Activated T-helper 1 cell treated with anti-CD3 and anti-CD28 coated beads, Interleukin-2, amount 50 U/mL, for 16 hours (primary cell): ENCODE data around the gene ARMC2.
A peak's percentile ranks its signal among the peaks of the same experiment; 100 is the strongest.
"Not testable (repeated sequence)": the region's sequence is repeated elsewhere in the genome, so short reads cannot be mapped to it uniquely, and the experiment has no call there.

ENCODE experiments used
- DNase-seq, 2 donors: peaks; one replicate each; pipeline ENCODE4 v3.0.0-alpha.2; 2020; ENCODE audit warnings: low read depth in 1 of 2, low spot score in 1 of 2

Gene ARMC2

DNA sequence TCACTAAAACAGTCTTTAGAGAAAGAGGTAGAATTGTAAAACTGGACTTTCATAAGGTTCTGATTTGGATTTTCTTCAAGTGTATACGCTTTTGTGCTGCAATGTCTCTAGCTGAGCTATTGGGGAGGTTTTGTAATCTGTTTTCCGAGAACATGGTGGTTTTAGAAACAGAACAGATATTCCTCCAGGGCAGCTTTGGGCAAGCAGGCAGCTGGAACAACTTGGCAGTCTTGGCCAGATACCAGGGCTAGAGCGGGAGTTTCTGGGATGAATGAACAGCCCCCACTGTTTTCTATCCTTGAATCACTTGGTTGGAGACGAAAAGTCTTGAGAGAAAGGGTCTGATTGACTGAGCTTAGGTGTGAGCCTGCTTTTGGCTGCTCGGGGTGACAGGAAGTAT lies 17.1 kb upstream of the ARMC2 start:
- DNase-seq = no peak

DNA sequence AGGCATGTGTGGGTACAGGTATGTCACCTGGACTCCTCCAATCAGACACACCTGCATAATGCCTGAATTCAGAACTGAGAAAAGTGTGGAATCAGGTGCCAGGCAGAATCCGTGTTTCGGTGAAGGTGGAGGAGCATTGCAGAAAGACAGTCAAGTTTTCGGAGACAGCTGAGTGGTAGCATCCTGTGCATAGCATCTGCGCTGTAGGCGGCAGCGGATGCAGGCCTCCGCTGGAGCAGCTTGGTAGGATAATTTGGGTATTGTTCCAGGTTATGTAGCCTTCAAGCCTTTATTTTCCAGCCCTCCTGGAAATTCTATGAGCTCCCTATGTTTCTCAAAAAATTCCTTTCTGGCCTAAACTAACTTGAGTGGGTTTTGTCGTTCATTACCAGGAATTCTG lies 15.5 kb upstream of the ARMC2 start:
- DNase-seq = no peak

DNA sequence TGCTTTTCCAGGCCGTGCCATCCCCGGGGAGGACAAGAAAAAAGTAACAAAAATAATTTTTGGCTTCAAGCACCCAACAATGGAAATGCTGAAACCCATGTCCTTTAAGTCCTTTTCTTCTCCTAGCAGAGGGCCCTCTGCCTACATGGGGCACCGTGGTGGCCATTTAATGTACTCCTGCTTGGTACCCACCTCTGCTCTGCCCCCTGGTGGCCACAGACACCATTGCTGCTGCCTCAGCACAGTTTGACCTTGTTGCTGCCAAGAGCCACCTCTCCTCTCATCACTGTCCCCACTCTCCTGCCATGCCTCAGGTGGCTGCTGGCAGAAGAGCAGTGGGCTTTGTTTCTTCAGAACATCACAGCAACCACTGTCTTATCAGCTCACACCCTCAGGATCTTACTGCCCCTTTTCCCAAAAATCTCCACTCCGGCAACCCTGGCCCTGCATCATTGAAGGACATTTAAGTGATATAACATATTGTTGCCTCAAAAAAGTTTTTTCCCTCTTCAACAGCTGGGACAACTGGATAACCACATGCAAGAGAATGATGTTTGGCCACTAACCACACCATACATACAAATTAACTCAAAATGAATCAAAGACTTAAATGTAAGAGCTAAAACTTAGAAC lies 12.9 kb upstream of the ARMC2 start:
- peak; percentile 73 to 74 for DNase-seq

GRCh38 chr6:108836061-108836460 lies 12.2 kb upstream of the ARMC2 start:
- DNase-seq = no peak

DNA sequence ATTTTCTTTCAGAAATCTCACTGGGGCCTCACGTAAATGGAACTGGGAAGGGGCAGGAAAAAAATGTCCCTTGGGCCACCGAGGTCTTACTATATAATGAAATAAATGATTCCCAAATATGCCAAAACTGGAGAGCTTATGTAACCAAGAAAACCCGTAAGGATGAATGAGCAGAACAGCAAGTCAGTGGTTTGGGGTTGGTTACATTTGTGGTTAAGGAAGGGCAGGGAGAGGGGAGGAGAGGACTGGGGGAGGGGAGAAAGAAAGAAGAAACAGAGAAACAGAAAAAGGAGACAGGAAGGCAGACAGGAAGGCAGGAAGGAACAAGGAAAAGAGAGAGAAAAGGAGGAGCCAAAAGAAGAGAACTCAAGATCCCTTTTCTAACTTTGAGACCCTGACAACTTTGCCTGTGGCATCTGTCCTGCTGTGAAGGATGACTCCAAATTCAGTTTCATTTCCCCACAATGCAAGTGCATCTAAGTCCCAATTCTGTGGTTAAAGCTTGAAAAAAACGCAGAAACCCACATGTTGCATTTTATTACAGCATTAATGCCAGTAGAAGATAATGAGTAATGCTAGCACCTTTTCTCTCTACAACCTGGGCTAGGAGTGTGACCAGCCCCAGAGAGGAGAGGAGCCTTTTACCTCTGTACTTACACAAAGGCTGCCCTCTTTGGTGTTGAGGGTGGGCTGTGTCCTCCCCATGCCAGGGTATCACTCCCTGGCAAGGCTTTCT lies 10.8 kb upstream of the ARMC2 start:
- DNase-seq = no peak

GRCh38 chr6:108838101-108838717 lies 10.0 kb upstream of the ARMC2 start:
- no peak for DNase-seq

DNA sequence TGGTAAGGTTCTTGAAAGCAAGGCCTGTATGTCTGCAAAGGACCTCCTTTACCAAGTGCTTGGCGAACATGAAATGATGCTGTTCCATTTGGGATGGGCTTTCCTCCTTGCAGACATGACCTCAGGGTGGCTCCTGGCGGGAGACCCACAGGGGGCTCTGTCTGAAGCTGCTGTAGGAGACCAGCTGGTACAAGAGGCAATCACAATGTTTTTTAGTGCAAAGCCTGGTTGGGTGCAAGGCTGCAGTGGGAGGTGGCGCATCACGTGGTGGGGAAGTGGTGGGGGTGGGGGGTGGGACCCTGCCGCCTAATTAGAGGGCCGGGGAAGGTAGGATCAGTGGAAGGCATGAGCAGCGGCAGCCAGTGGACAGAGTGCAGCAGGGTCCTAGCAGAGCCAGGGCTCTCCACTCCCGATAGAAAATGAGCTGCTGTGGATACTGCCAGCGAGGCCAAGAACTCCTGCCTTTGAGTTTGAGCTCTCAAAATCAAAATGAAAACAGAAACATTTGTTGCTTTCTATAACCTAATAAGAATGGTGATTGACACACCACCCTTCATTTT lies 9.1 kb upstream of the ARMC2 start:
- DNase-seq = no peak

GRCh38 chr6:108840919-108841318 lies 7.3 kb upstream of the ARMC2 start:
- DNase-seq = no peak

DNA sequence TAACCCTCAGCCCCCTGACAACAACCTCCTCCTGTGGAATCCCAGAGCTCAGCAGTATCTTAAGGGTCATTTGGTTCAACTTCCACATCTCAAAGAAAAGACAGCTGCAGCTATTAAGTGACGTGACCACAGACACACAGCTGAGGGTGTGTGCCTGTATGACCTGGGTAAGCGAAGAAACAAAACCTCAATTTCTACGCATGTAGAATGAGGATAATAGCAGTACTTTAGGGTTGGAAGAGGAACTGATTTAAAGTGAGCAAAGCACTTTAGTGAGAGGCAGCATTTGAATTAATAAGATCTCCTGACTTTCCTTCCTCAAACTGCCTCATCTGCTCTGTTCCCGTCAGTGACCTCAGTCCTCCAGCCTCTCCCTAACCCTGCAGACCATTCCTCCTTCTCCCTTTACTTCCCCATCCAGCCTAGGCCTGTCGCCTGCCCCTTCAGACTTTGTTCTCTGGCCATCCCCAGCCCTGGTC lies 6.8 kb upstream of the ARMC2 start:
- DNase-seq = no peak

GRCh38 chr6:108844135-108844534 lies 4.1 kb upstream of the ARMC2 start:
- DNase-seq = no peak

- DNase-seq = no peak
Measured at GRCh38 chr6:108845145-108845544, 3.1 kb upstream of the ARMC2 start.

DNA sequence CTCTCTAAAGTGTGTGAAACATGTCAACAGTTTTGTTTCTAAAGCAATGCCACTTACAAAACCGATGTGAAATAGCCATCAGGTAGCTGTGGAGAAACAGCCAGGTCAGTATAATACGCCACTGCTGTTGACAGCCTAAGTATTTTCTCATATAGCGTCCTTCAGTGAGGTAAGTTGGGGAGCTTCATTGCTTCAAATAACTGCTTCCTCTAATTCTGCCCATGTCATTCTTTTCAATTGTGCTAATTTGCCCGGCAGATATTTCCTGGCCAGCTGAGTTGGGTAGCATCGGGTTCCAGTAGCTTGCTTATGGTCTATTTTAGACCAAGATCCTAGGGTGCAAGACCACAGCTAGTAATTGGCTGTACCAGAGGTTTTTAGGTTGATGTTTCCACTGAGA lies 2.1 kb upstream of the ARMC2 start:
- DNase-seq = no peak

GRCh38 chr6:108846628-108847027 lies 1.6 kb upstream of the ARMC2 start:
- no peak for DNase-seq

DNA sequence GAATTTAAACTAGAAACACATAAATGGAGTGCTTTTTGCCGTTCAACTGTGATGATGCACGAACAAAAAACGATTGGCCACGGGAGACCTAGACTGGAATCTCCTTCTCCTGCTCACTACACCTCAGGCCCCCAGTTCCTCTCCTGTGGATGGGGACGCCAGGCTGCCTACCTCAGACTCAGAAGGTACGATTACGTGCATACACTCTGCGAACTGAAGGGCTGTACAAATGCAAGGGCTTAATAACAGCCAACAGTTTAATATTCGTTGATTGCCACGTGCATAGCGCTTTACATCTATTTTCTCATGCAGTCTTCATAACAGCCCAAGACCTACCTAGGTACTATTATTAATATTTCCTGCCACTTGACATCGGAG lies 495 bp upstream of the ARMC2 start:
- no peak for DNase-seq

- DNase-seq = no peak
Measured at GRCh38 chr6:108850669-108851465, 2.6 kb downstream of the ARMC2 start.

DNA sequence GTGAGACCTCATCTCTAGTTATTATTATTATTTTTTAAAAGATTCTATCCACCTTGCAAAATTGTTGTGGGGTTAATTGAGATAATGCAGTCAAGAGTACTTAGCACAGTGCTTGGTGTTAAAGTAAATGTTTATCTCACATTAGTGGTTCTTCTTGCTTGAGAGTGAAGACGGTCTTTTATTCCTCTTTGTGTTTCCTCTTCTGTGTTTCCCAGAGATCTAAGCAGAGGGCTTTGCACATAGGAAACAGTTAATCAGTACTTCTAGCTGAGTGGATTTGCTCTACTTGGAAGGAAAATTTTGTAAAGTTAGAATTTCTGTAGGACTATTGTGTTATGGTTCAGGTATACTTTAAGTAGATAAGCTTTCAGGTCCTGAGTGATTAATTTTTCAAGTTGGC lies 3.5 kb downstream of the ARMC2 start:
- no peak for DNase-seq

- no peak for DNase-seq
Measured at GRCh38 chr6:108853077-108853476, 4.9 kb downstream of the ARMC2 start.

- no peak for DNase-seq
Measured at GRCh38 chr6:108862479-108863191, 14.4 kb downstream of the ARMC2 start.

DNA sequence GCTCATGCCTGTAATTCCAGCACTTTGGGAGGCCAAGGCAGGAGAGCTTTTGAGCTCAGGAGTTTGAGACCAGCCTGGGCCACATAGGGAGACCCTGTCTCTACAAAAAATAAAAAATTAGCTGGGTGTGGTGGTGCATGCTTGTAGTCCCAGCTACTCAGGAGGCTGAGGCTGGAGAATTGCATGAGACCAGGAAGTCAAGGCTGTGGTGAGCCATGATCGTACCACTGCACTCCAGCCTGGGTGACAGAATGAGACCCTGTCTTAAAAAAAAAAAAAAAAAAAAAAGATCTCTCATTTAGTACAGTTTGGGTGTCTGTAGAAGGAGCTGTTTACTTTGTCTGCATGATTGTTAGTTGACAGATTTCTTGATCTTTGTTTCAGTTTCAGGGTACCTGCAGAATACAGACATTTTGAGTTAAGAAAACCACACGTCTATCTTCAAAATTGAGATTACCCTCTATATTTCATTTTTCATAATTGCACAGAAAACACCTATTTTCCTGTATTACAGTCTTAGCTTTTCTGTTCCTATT lies 17.6 kb downstream of the ARMC2 start:
- DNase-seq = not testable (repeated sequence)

- no peak for DNase-seq
Measured at GRCh38 chr6:108866798-108867197, 18.6 kb downstream of the ARMC2 start.
